ENCODE results near the gene KLF5. TPM values are rescaled to one million over a fixed set of nuclear protein-coding genes. Genes with fewer than 3 reads are reported as not detected.

Gene KLF5
- total RNA-seq, 2 donors from 2014 or later: 334 to 424 TPM

DNA sequence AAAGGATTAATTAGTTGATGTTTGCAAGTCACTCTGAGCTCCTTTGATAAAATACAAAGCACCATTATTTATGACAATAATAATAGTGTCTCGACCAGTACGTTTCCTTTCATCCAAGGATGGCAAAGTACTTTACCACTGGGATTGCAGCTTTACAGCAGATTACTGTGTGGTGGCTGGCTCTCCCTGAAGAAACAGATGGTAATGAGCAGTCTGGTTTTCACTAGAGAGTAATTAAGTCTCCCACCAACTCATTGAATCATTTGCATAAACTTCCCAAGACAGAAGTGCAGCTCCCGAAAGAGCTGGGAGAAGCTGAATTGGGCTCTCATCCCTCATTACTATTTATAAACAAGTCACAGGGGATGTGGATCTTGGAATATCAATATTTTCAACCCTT is 48.7 kb downstream of the KLF5 start:
- no peaks in the 10 kb centered on the region for H3K4me1 ChIP-seq
- no peak for DNase-seq
- H3K9ac ChIP-seq (ENCODE audit: low read depth in 2 of 2, low read length in 2 of 2): no peak overlapping the region
- intact Hi-C loops (cut with DNase I): no loop called here
- TF ChIP-seq, protein P1, sequence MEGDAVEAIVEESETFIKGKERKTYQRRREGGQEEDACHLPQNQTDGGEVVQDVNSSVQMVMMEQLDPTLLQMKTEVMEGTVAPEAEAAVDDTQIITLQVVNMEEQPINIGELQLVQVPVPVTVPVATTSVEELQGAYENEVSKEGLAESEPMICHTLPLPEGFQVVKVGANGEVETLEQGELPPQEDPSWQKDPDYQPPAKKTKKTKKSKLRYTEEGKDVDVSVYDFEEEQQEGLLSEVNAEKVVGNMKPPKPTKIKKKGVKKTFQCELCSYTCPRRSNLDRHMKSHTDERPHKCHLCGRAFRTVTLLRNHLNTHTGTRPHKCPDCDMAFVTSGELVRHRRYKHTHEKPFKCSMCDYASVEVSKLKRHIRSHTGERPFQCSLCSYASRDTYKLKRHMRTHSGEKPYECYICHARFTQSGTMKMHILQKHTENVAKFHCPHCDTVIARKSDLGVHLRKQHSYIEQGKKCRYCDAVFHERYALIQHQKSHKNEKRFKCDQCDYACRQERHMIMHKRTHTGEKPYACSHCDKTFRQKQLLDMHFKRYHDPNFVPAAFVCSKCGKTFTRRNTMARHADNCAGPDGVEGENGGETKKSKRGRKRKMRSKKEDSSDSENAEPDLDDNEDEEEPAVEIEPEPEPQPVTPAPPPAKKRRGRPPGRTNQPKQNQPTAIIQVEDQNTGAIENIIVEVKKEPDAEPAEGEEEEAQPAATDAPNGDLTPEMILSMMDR (IDR thresholded peaks at IDR 0.05): no peak
- no peaks in the 10 kb centered on the region for H3K27me3 ChIP-seq
- no peaks in the 10 kb centered on the region for H3K36me3 ChIP-seq
- H3K9me3 ChIP-seq: no peaks in the 10 kb centered on the region
- H3K27ac ChIP-seq: no peak overlapping the region
- H3K4me3 ChIP-seq: no peak overlapping the region

- Histone ChIP-seq H3K4me1 (no peaks in the 10 kb centered on the region), H3K27me3 (no peaks in the 10 kb centered on the region), H3K27ac (no peak overlapping the region), H3K4me3 (no peak overlapping the region), H3K9ac (ENCODE audit: low read depth in 2 of 2, low read length in 2 of 2) (no peak overlapping the region), H3K36me3 (no peaks in the 10 kb centered on the region), H3K9me3 (no peaks in the 10 kb centered on the region)
- intact Hi-C loops (cut with DNase I): no loop called here
- TF ChIP-seq, protein P1 (IDR thresholded peaks at IDR 0.05): no peak
- DNase-seq: no peak
Observed at GRCh38 chr13:73107970-73108369, 49.2 kb downstream of the KLF5 start.

GRCh38 chr13:73109288-73109899 is 50.6 kb downstream of the KLF5 start:
- no peak overlapping the region for H3K9ac ChIP-seq (ENCODE audit: low read depth in 2 of 2, low read length in 2 of 2)
- H3K27ac ChIP-seq: no peak overlapping the region
- intact Hi-C loops (cut with DNase I): no loop called here
- H3K4me3 ChIP-seq: no peak overlapping the region
- H3K9me3 ChIP-seq: no peaks in the 10 kb centered on the region
- H3K4me1 ChIP-seq: no peaks in the 10 kb centered on the region
- TF ChIP-seq, protein P1 (IDR thresholded peaks at IDR 0.05): no peak
- DNase-seq: no peak
- no peaks in the 10 kb centered on the region for H3K27me3 ChIP-seq
- H3K36me3 ChIP-seq: no peaks in the 10 kb centered on the region

DNA sequence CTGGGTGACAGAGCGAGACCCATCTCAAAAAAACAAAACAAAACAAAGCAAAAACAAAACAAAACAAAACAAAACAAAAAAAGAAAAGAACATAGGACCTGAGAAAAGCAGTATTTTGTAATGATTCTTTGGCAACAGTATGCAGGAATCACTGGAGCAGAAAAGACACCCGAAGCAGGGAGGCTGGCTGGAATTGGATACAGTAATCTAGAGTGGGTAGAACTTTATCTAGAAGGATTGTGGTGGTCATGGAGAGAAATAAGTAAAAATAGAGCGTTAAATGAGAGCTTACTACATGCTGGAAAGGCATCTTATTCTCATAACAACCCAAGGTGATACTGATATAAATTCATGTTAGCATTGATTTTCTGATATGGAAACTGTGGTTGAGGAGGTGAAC is 51.2 kb downstream of the KLF5 start:
- Histone ChIP-seq H3K4me1 (no peaks in the 10 kb centered on the region), H3K9me3 (no peaks in the 10 kb centered on the region), H3K27ac (no peak overlapping the region), H3K4me3 (no peak overlapping the region), H3K9ac (ENCODE audit: low read depth in 2 of 2, low read length in 2 of 2) (no peak overlapping the region), H3K36me3 (no peaks in the 10 kb centered on the region), H3K27me3 (no peaks in the 10 kb centered on the region)
- no peak for DNase-seq
- TF ChIP-seq, protein P1 (IDR thresholded peaks at IDR 0.05): no peak
- intact Hi-C loops (cut with DNase I): no loop called here

GRCh38 chr13:73110814-73111213 is 52.0 kb downstream of the KLF5 start:
- no peaks in the 10 kb centered on the region for H3K36me3 ChIP-seq
- no peak overlapping the region for H3K27ac ChIP-seq
- H3K9me3 ChIP-seq: no peaks in the 10 kb centered on the region
- TF ChIP-seq, protein P1 (IDR thresholded peaks at IDR 0.05): no peak
- H3K9ac ChIP-seq (ENCODE audit: low read depth in 2 of 2, low read length in 2 of 2): no peak overlapping the region
- no peaks in the 10 kb centered on the region for H3K4me1 ChIP-seq
- H3K4me3 ChIP-seq: no peak overlapping the region
- intact Hi-C loops (cut with DNase I): no loop called here
- H3K27me3 ChIP-seq: no peaks in the 10 kb centered on the region
- DNase-seq: no peak
